GM23248 (cell line): Measurements from ENCODE around the gene SPTBN4. TPM values are rescaled to one million over a fixed set of nuclear protein-coding genes. Genes with fewer than 3 reads are reported as not detected.

ENCODE experiments used
- DNase-seq: peaks from one replicate; pipeline ENCODE4 v3.0.0-alpha.2; 2015
- H2AFZ ChIP-seq: fragments of 200-600 bp; sonication (generic); 2 replicates; pipeline ENCODE4 v1.6.1; 2016; ENCODE audit warnings: antibody characterized with exemption
- H3F3A ChIP-seq: fragments of 200-600 bp; sonication (generic); 2 replicates; pipeline ENCODE4 v1.6.1; 2016; ENCODE audit warnings: mild to moderate bottlenecking, antibody characterized with exemption, mixed run types; ENCODE audit not compliant: insufficient read depth
- H3K27ac ChIP-seq: fragments of 200-600 bp; sonication (generic); 2 replicates; pipeline ENCODE4 v1.5.1; 2016; ENCODE audit warnings: mild to moderate bottlenecking
- H3K27me3 ChIP-seq: fragments of 200-600 bp; sonication (generic); replicated peaks from 2 replicates; pipeline ENCODE4 v1.6.1; 2016; ENCODE audit warnings: mild to moderate bottlenecking; ENCODE audit not compliant: insufficient read depth
- H3K36me3 ChIP-seq: fragments of 200-600 bp; sonication (generic); 2 replicates; pipeline ENCODE4 v1.6.1; 2016; ENCODE audit warnings: low read depth, mild to moderate bottlenecking
- H3K4me1 ChIP-seq: fragments of 200-600 bp; sonication (generic); 2 replicates; pipeline ENCODE4 v1.6.1; 2016; ENCODE audit warnings: mild to moderate bottlenecking; ENCODE audit not compliant: insufficient read depth
- H3K4me2 ChIP-seq: fragments of 200-600 bp; sonication (generic); one replicate; pipeline ENCODE4 v1.6.1; 2016; ENCODE audit warnings: mild to moderate bottlenecking; ENCODE audit not compliant: unreplicated experiment
- H3K4me3 ChIP-seq: fragments of 200-600 bp; sonication (generic); 2 replicates; pipeline ENCODE4 v1.5.1; 2016; ENCODE audit warnings: mild to moderate bottlenecking
- H3K79me2 ChIP-seq: fragments of 200-600 bp; sonication (generic); 2 replicates; pipeline ENCODE4 v1.6.1; 2016; ENCODE audit warnings: mild to moderate bottlenecking; ENCODE audit not compliant: insufficient read depth
- H3K9ac ChIP-seq: fragments of 200-600 bp; sonication (generic); 2 replicates; pipeline ENCODE4 v1.6.1; 2016; ENCODE audit warnings: mild to moderate bottlenecking
- H3K9me2 ChIP-seq: fragments of 200-600 bp; sonication (generic); 2 replicates; pipeline ENCODE4 v1.6.1; 2016; ENCODE audit warnings: mixed run types, mild to moderate bottlenecking, moderate library complexity; ENCODE audit not compliant: insufficient read depth
- H3K9me3 ChIP-seq: fragments of 200-600 bp; sonication (generic); one replicate; pipeline ENCODE4 v1.6.1; 2017; ENCODE audit warnings: low read depth
- H4K20me1 ChIP-seq: fragments of 200-600 bp; sonication (generic); 2 replicates; pipeline ENCODE4 v1.6.0; 2016; ENCODE audit not compliant: insufficient read depth
- EZH2 ChIP-seq: fragments of 200-600 bp; sonication (generic); IDR thresholded peaks from 2 replicates; pipeline ENCODE4 v1.6.1; 2018; ENCODE audit warnings: antibody characterized with exemption, mild to moderate bottlenecking; ENCODE audit not compliant: insufficient read depth, poor library complexity, severe bottlenecking
- EZH2phosphoT487 ChIP-seq: fragments of 200-600 bp; sonication (generic); IDR thresholded peaks from 2 replicates; pipeline ENCODE4 v1.6.1; 2018; ENCODE audit warnings: antibody characterized with exemption, moderate library complexity, mild to moderate bottlenecking, low read depth; ENCODE audit not compliant: insufficient read depth
- WGBS, 2 experiments: methylation state at CpG; one replicate each; pipeline ENCODE4 v1.1.6; 2015 to 2017; ENCODE audit warnings: low lambda C conversion rate in 2 of 2, low coverage in 1 of 2; ENCODE audit errors: missing lambda C conversion rate in 2 of 2; 5-methylcytosine and 5-hydroxymethylcytosine counted together
- in situ Hi-C: fragments of 300-500 bp; cut with MboI; formaldehyde crosslinking; loops from 2 replicates; pipeline ENCODE4 v1.15.0; 2020
- polyA plus RNA-seq: library from polyadenylated mRNA; unstranded; fragments of >200 nt; fragmentation: Nextera tagmentation; extraction: Ambion mirVana; gene quantifications from 2 replicates; pipeline ENCODE4 v1.2.1, GENCODE V29; 2016
- total RNA-seq: library from RNA; depleted of rRNA; stranded (reverse); fragments of >200 nt; shearing (Covaris generic); gene quantifications from 2 replicates; pipeline ENCODE4 v1.2.3, GENCODE V29; 2014

SPTBN4 gene
- total and polyA plus RNA-seq, 2 experiments from 2014 or later = 0.69 to 2.1 TPM

GRCh38 chr19:40603389-40604170 is 136.8 kb downstream of the SPTBN4 start:
- DNase-seq = peak; percentile 97
- H3K9me2 ChIP-seq = no peaks in the 10 kb centered on the region
- no peaks in the 10 kb centered on the region for H3K79me2 ChIP-seq
- H4K20me1 ChIP-seq = no peaks in the 10 kb centered on the region
- H2AFZ ChIP-seq = peak overlapping the region; percentile 78
- peaks cover 10% of the 10 kb centered on the region for H3F3A ChIP-seq
- H3K9me3 ChIP-seq = no peaks in the 10 kb centered on the region
- peak overlapping the region; percentile 19 for H3K27ac ChIP-seq
- WGBS, 2 experiments = 2% methylated on average over 39 to 43 of the region's 43 CpGs
- H3K9ac ChIP-seq = peak overlapping the region; percentile 52; the same call in 1 of the 2 replicates
- in situ Hi-C loops = no loop called here
- H3K4me3 ChIP-seq = peak overlapping the region; percentile 71
- H3K36me3 ChIP-seq = no peaks in the 10 kb centered on the region
- H3K4me1 ChIP-seq = peaks cover 17% of the 10 kb centered on the region
- no peak for TF ChIP-seq EZH2phosphoT487
- TF ChIP-seq EZH2 = no peak
- peaks cover 26% of the 10 kb centered on the region; the same call in 1 of the 2 replicates for H3K27me3 ChIP-seq
- peak overlapping the region; percentile 75 for H3K4me2 ChIP-seq

DNA sequence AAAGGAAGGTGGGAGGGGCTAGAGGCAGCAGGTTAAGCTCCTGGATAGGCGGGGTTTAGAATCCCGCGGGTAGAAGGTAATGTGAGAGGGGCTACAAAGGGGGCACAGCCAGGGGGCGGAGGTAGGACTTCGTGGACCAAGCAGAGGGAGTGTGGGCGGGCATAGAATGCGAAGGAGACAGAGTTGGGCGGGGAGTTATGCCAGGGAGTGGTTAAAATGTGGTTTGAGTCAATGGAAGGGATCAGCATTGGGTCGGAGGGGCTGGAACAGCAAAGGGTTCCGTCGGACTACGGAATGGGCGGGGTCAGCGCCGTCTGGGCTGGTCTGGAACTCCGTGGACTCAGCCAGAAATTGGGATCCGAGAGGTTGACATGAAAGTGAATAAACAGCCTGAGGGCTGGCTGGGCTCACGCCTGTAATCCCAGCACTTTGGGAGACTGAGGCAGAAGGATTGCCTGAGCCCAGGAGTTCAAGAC is 137.4 kb downstream of the SPTBN4 start:
- H3K9me3 ChIP-seq = no peaks in the 10 kb centered on the region
- TF ChIP-seq EZH2phosphoT487 (no peak), EZH2 (no peak)
- no peaks in the 10 kb centered on the region for H3K9me2 ChIP-seq
- H3K9ac ChIP-seq = no peak overlapping the region
- H2AFZ ChIP-seq = peak overlapping the region; percentile 78
- peak overlapping the region; percentile 71 for H3K4me3 ChIP-seq
- no peak overlapping the region for H3K27ac ChIP-seq
- no peaks in the 10 kb centered on the region for H3K79me2 ChIP-seq
- H3K27me3 ChIP-seq = peaks cover 21% of the 10 kb centered on the region; the same call in 1 of the 2 replicates
- H4K20me1 ChIP-seq = no peaks in the 10 kb centered on the region
- H3K4me1 ChIP-seq = peaks cover 17% of the 10 kb centered on the region
- H3F3A ChIP-seq = peaks cover 10% of the 10 kb centered on the region
- DNase-seq = no peak
- WGBS, 2 experiments = 6 to 7% methylated on average over 17 to 18 of the region's 18 CpGs
- no peaks in the 10 kb centered on the region for H3K36me3 ChIP-seq
- in situ Hi-C loops = no loop called here
- peak overlapping the region; percentile 75 for H3K4me2 ChIP-seq

GRCh38 chr19:40604647-40605215 is 137.9 kb downstream of the SPTBN4 start:
- Histone ChIP-seq H3K4me3 (peak overlapping the region; percentile 72), H3F3A (peaks cover 8% of the 10 kb centered on the region), H2AFZ (peak overlapping the region; percentile 80), H3K27ac (no peak overlapping the region), H3K79me2 (no peaks in the 10 kb centered on the region), H3K36me3 (no peaks in the 10 kb centered on the region), H3K4me2 (peak overlapping the region; percentile 77), H3K4me1 (peaks cover 17% of the 10 kb centered on the region), H3K27me3 (peaks cover 16% of the 10 kb centered on the region; the same call in 1 of the 2 replicates), H3K9me3 (no peaks in the 10 kb centered on the region), H4K20me1 (no peaks in the 10 kb centered on the region), H3K9me2 (no peaks in the 10 kb centered on the region), H3K9ac (peak overlapping the region; percentile 63)
- 22 to 27% methylated on average over 27 to 29 of the region's 29 CpGs for WGBS, 2 experiments
- DNase-seq = no peak
- TF ChIP-seq EZH2 = no peak
- no peak for TF ChIP-seq EZH2phosphoT487
- in situ Hi-C loops = no loop called here

DNA sequence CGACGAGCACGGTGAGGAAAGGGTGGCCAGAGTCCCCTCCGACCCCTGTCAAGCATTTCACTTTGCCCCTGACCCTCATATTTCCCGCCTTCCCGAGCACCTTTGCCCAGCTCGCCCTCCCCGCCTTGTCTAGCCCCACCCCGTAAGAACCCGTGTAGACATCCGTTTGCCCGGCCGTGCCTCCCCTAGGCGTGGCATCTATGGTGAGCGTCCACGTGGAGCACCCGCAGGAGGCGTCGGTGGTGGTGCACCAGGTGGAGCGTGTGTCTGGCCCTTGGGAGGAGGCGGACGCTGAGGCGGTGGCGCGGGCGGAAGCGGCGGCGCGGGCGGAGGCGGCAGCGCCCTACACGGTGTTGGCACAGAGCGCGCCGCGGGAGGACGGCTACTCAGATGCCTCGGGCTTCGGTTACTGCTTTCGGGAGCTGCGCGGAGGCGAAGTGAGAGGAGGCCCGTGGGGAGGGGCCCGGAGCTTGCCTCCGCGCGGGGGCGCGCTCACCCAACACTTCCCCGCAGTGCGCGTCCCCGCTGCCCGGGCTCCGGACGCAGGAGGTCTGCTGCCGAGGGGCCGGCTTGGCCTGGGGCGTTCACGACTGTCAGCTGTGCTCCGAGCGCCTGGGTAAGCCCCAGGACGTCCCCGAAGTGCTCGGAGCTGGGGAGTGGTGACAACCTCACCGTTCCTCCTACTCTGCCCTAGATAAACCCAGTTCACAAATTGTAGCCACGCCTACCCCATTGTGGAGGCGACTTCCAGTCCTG is 138.6 kb downstream of the SPTBN4 start:
- TF ChIP-seq EZH2 = no peak
- no peak for TF ChIP-seq EZH2phosphoT487
- Histone ChIP-seq H3K4me3 (peak overlapping the region; percentile 72), H3K9ac (peak overlapping the region; percentile 63), H3K79me2 (no peaks in the 10 kb centered on the region), H4K20me1 (no peaks in the 10 kb centered on the region), H3K4me1 (peaks cover 20% of the 10 kb centered on the region), H3K27me3 (peaks cover 10% of the 10 kb centered on the region; the same call in 1 of the 2 replicates), H3K9me3 (no peaks in the 10 kb centered on the region), H2AFZ (peak overlapping the region; percentile 80), H3F3A (peaks cover 7% of the 10 kb centered on the region), H3K4me2 (peak overlapping the region; percentile 77), H3K9me2 (no peaks in the 10 kb centered on the region), H3K27ac (peak overlapping the region; percentile 37; the same call in 1 of the 2 replicates), H3K36me3 (no peaks in the 10 kb centered on the region)
- in situ Hi-C loops = no loop called here
- DNase-seq = peak; percentile 82
- WGBS, 2 experiments = 2% methylated on average over 50 to 58 of the region's 71 CpGs
